ENCODE measurements around the gene SEPTIN1. TPM values are rescaled to one million over a fixed set of nuclear protein-coding genes. Genes with fewer than 3 reads are reported as not detected.

Gene SEPTIN1
- total RNA-seq, 1 donor from 2014 or later = 0.85 TPM

DNA sequence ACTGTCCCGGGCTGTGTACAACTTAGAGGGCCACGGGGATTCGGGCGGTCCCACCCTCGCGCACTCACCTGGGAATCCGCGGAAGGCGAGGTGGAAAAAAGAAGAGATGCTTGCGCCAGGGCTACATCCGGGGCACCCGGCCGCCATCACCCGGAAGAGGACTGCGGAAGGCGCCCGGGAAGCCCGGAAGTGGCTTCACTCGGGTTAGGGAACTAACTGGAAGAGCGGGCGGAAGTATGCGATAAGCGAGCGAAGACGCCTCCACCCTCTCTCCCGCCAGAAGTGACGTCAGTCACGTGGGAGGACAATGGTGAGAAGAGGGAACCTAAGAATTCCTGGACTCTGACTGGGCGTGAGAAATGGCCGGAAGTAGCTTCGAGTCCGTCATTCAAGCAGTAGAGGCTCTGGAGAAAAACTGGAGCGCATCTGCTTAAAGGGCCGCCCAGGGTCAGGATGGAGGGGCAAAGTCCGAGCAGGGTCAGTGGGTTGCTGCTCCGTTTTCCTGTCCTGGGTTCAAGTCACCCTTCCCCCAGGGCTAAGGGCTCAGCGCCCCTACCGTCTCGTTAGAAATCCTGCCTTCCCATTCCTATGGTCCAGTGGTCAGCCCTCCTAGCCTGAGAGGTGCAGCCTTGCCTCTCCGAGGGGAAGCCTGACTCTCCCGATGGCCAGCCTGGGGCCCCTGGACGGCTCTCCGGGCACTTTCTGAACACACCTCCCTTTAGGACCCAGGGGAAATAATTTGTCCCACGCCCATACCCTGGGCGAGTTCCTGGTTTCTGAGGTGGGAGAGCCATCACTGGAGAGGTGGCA, 27.0 kb downstream of the SEPTIN1 start, which contains the start of gene CD2BP2:
Gene CD2BP2, minus strand, starts transcription at position 165 of the 810 bp plus-strand sequence. CDS start 627 bp downstream, outside the sequence.
- Mint-ChIP-seq H3K4me1 (ENCODE audit: low read depth) (peaks cover 50% of the 10 kb centered on the region), H3K4me3 (ENCODE audit: unreplicated experiment) (peak within 1 kb of the TSS; percentile 91), H3K9me3 (ENCODE audit: low read depth) (no peaks in the 10 kb centered on the region), H3K36me3 (ENCODE audit: low read depth) (peaks cover 22% of the 10 kb centered on the region), H3K27me3 (ENCODE audit: low read depth) (no peaks in the 10 kb centered on the region), H3K27ac (ENCODE audit: unreplicated experiment) (peak within 1 kb of the TSS; percentile 99)
- peak; percentile 98 for DNase-seq (ENCODE audit: low spot score)
- TF ChIP-seq, protein P1, sequence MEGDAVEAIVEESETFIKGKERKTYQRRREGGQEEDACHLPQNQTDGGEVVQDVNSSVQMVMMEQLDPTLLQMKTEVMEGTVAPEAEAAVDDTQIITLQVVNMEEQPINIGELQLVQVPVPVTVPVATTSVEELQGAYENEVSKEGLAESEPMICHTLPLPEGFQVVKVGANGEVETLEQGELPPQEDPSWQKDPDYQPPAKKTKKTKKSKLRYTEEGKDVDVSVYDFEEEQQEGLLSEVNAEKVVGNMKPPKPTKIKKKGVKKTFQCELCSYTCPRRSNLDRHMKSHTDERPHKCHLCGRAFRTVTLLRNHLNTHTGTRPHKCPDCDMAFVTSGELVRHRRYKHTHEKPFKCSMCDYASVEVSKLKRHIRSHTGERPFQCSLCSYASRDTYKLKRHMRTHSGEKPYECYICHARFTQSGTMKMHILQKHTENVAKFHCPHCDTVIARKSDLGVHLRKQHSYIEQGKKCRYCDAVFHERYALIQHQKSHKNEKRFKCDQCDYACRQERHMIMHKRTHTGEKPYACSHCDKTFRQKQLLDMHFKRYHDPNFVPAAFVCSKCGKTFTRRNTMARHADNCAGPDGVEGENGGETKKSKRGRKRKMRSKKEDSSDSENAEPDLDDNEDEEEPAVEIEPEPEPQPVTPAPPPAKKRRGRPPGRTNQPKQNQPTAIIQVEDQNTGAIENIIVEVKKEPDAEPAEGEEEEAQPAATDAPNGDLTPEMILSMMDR (IDR thresholded peaks at IDR 0.05) = peak; percentile 50

DNA sequence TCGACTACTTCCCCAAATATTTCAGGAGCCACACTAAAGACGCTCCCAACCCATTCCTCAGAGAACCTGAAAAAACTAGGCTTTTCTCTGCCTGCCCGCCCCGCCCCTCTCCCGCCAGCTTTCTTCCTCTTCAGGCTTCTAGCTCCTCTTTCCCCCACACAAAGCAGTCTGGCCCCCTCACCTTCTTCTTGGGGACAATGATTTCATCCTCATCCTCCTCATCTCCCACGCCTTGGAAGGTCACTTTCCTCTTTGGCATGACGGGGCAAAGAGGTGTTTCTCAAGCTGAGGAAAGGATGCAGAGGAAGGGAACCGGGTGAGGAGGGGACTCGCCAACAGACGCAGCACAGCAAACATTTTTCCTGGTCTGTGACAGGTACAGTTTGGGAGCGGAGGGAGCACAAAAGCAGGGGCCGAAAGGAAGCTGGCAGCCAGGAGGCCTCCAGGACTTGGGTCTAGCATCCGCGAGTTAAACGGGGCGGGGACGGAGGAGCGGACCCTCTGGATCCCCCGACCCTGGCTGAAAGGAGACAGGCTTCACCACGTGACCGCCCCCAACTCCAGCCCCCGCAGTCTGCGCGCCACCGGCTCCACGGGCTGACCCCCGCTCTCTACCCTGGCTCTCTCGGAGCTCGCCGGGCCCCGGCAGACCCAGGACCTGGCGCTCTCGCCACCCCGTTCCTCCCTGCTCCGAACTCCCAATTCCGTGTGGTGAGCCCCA, 27.8 kb downstream of the SEPTIN1 start:
- Mint-ChIP-seq H3K36me3 (ENCODE audit: low read depth) (peaks cover 23% of the 10 kb centered on the region), H3K27me3 (ENCODE audit: low read depth) (no peaks in the 10 kb centered on the region), H3K4me3 (ENCODE audit: unreplicated experiment) (peak overlapping the region; percentile 91), H3K4me1 (ENCODE audit: low read depth) (peaks cover 50% of the 10 kb centered on the region), H3K27ac (ENCODE audit: unreplicated experiment) (peak overlapping the region; percentile 99), H3K9me3 (ENCODE audit: low read depth) (no peaks in the 10 kb centered on the region)
- DNase-seq (ENCODE audit: low spot score) = peak; percentile 29
- TF ChIP-seq, protein P1 (IDR thresholded peaks at IDR 0.05) = no peak

DNA sequence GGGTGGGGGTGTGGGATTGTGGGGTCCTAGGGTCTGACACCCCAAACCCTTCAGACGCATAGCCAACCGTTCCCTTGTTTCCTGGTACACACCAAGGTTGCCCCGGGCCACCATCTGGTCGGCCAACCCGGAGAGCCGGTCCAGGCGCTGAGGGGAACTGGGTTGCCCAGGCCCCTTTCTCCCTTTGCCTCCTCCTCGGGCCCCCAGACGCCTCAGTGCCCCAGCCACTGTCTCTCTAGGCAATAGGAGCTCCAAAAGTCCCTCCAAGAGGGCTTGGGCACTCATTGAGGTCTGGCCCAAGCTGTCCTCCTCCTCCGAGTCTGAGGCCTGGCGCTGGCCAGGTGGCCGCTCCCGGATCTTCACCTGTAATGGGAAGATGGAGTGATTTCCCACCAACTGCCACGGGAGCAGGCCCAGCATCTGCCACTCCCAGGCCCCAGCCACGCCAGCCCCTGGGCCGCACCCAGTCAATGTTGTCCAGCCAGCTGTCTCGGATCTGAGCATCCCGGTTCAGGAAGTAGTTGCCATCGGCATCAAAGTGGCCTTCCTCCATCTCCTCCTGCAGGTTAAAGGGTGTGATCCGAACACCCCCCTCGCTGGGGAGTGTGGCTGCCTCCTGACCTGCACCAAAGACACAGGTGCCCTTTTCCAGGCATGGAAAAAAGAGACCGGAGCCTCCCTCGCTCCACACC, 28.8 kb downstream of the SEPTIN1 start:
- peak overlapping the region; percentile 99 for H3K27ac Mint-ChIP-seq (ENCODE audit: unreplicated experiment)
- peak; percentile 80 for DNase-seq (ENCODE audit: low spot score)
- peaks cover 21% of the 10 kb centered on the region for H3K36me3 Mint-ChIP-seq (ENCODE audit: low read depth)
- no peaks in the 10 kb centered on the region for H3K9me3 Mint-ChIP-seq (ENCODE audit: low read depth)
- no peaks in the 10 kb centered on the region for H3K27me3 Mint-ChIP-seq (ENCODE audit: low read depth)
- peak overlapping the region; percentile 91 for H3K4me3 Mint-ChIP-seq (ENCODE audit: unreplicated experiment)
- TF ChIP-seq, protein P1 (IDR thresholded peaks at IDR 0.05) = no peak
- H3K4me1 Mint-ChIP-seq (ENCODE audit: low read depth) = peaks cover 50% of the 10 kb centered on the region

- peak; percentile 46 for DNase-seq (ENCODE audit: low spot score)
- peak overlapping the region; percentile 76 for H3K27ac Mint-ChIP-seq (ENCODE audit: unreplicated experiment)
Measured at GRCh38 chr16:30352488-30353401, 29.6 kb downstream of the SEPTIN1 start.

More at GRCh38 chr16:30352488-30353401, 29.6 kb downstream of the SEPTIN1 start:
- H3K9me3 Mint-ChIP-seq (ENCODE audit: low read depth) = no peaks in the 10 kb centered on the region
- peaks cover 21% of the 10 kb centered on the region for H3K36me3 Mint-ChIP-seq (ENCODE audit: low read depth)
- H3K4me1 Mint-ChIP-seq (ENCODE audit: low read depth) = peaks cover 50% of the 10 kb centered on the region
- H3K27me3 Mint-ChIP-seq (ENCODE audit: low read depth) = no peaks in the 10 kb centered on the region
- TF ChIP-seq, protein P1 (IDR thresholded peaks at IDR 0.05) = peak; percentile 49
- H3K4me3 Mint-ChIP-seq (ENCODE audit: unreplicated experiment) = no peak overlapping the region

Measured in chondrocyte (in vitro differentiated cells).